B cell (primary cell): ENCODE measurements around the gene NUB1. TPM values are rescaled to one million over a fixed set of nuclear protein-coding genes. Genes with fewer than 3 reads are reported as not detected.

Source experiments
- ATAC-seq: fragments of 200-7000 bp; cut with Tn5 transposase; one replicate; pipeline ENCODE4 v1.10.0; 2021; ENCODE audit warnings: low read depth, mild to moderate bottlenecking, moderate number of reproducible peaks, moderate library complexity
- CTCF ChIA-PET: fragments of 350-600 bp; sonication (Branson Sonifier 250); formaldehyde crosslinking; loops from one replicate; lab custom pipeline; 2021; ENCODE audit warnings: antibody characterized with exemption, inconsistent platforms; lab: Charles Lee
- POLR2A ChIA-PET: fragments of 350-600 bp; sonication (Branson Sonifier 250); formaldehyde crosslinking; loops from one replicate; lab custom pipeline; 2021; ENCODE audit warnings: antibody characterized with exemption; lab: Charles Lee
- DNase-seq: peaks from one replicate; pipeline ENCODE4 v3.0.0; 2013
- H2AFZ ChIP-seq: 2 replicates; pipeline ENCODE4 v1.6.1; 2012; ENCODE audit warnings: mild to moderate bottlenecking, low read depth, low read length; ENCODE audit not compliant: insufficient read depth, poor library complexity, severe bottlenecking
- H3K27ac ChIP-seq, 2 donors: 1 replicate in 1 of 2; 2 replicates in 1 of 2; pipeline ENCODE4 v1.5.1; 2012 to 2013; ENCODE audit warnings: low read length in 2 of 2, mild to moderate bottlenecking in 2 of 2, moderate library complexity in 1 of 2
- H3K27me3 ChIP-seq, 4 experiments: fragments of 200-600 bp in 1 of 4; sonication (generic) in 1 of 4; replicated peaks in 1 of 4; 1 replicate in 2 of 4; 2 replicates in 2 of 4; pipeline versions ENCODE4 v1.6.1 to v1.7.0; 2013 to 2016; ENCODE audit warnings: low read length in 3 of 4, mild to moderate bottlenecking in 2 of 4, mixed read lengths in 1 of 4, moderate library complexity in 1 of 4; ENCODE audit not compliant: insufficient read depth in 4 of 4, control insufficient read depth in 3 of 4; ENCODE audit errors: control extremely low read depth in 1 of 4
- H3K36me3 ChIP-seq, 2 experiments: replicated peaks in 1 of 2; 1 replicate in 1 of 2; 2 replicates in 1 of 2; pipeline versions ENCODE4 v1.6.1 to v1.7.1; 2013; ENCODE audit warnings: low read length in 1 of 2; ENCODE audit not compliant: insufficient read depth in 2 of 2, control insufficient read depth in 1 of 2; ENCODE audit errors: control extremely low read depth in 1 of 2, extremely low read depth in 1 of 2
- H3K4me1 ChIP-seq, 2 donors: fragments of 200-600 bp in 1 of 2; sonication (generic) in 1 of 2; 1 replicate in 1 of 2; 2 replicates in 1 of 2; pipeline versions ENCODE4 v1.5.1 to v1.6.1; 2013 to 2017; ENCODE audit warnings: low read length in 2 of 2; ENCODE audit not compliant: control insufficient read depth in 2 of 2, insufficient read depth in 2 of 2
- H3K4me2 ChIP-seq: replicated peaks from 2 replicates; pipeline ENCODE3; 2012; ENCODE audit warnings: mild to moderate bottlenecking, low read depth, low read length; ENCODE audit not compliant: poor library complexity, severe bottlenecking
- H3K4me3 ChIP-seq, 5 experiments: fragments of 200-600 bp in 1 of 5; sonication (generic) in 1 of 5; 1 replicate in 3 of 5; 2 replicates in 2 of 5; pipeline versions ENCODE4 v1.5.1 to v1.7.0; 2011 to 2016; ENCODE audit warnings: low read length in 4 of 5, mild to moderate bottlenecking in 4 of 5, low read depth in 2 of 5, control low read depth in 1 of 5, moderate library complexity in 1 of 5; ENCODE audit not compliant: insufficient read depth in 1 of 5; ENCODE audit errors: control extremely low read depth in 1 of 5, extremely low read depth in 1 of 5
- H3K79me2 ChIP-seq: fragments of 200-600 bp; sonication (generic); one replicate; pipeline ENCODE4 v1.6.0; 2016; ENCODE audit warnings: low read length; ENCODE audit not compliant: control insufficient read depth, insufficient read depth
- H3K9ac ChIP-seq: fragments of 200-600 bp; sonication (generic); 2 replicates; pipeline ENCODE4 v1.6.1; 2017; ENCODE audit warnings: mild to moderate bottlenecking, low read length, moderate library complexity
- H3K9me3 ChIP-seq, 3 donors: one replicate each; pipeline versions ENCODE4 v1.6.1 to v1.7.1; 2013; ENCODE audit warnings: low read length in 2 of 3; ENCODE audit not compliant: control insufficient read depth in 2 of 3, insufficient read depth in 1 of 3; ENCODE audit errors: control extremely low read depth in 1 of 3
- H4K20me1 ChIP-seq: 2 replicates; pipeline ENCODE4 v1.6.0; 2012; ENCODE audit warnings: mild to moderate bottlenecking, low read length; ENCODE audit not compliant: insufficient read depth, control insufficient read depth, poor library complexity, severe bottlenecking
- H3K27ac Mint-ChIP-seq: one replicate; pipeline ENCODE4 v1.8.0; 2021; ENCODE audit warnings: mixed read lengths
- H3K27me3 Mint-ChIP-seq: one replicate; pipeline ENCODE4 v1.8.0; 2021; ENCODE audit warnings: mixed read lengths
- H3K4me1 Mint-ChIP-seq: one replicate; pipeline ENCODE4 v1.8.0; 2021; ENCODE audit warnings: mixed read lengths
- H3K4me3 Mint-ChIP-seq: one replicate; pipeline ENCODE4 v1.8.0; 2021; ENCODE audit warnings: mixed read lengths
- H3K9me3 Mint-ChIP-seq: one replicate; pipeline ENCODE4 v1.8.0; 2022; ENCODE audit warnings: mixed read lengths; ENCODE audit not compliant: insufficient read depth
- CTCF ChIP-seq: fragments of 200-600 bp; IDR thresholded peaks from one replicate; pipeline ENCODE4 v1.8.0; 2022; ENCODE audit warnings: antibody characterized with exemption, mild to moderate bottlenecking
- EZH2 ChIP-seq: IDR thresholded peaks from 2 replicates; pipeline ENCODE4 v1.6.1; 2012; ENCODE audit warnings: borderline replicate concordance, low read depth, mild to moderate bottlenecking, moderate library complexity, low read length; ENCODE audit not compliant: insufficient read depth, poor library complexity, severe bottlenecking
- WGBS: methylation state at CpG from one replicate; pipeline ENCODE4 v1.1.5; 2013; ENCODE audit warnings: missing lambda C conversion rate; ENCODE audit not compliant: insufficient coverage; 5-methylcytosine and 5-hydroxymethylcytosine counted together
- intact Hi-C: fragments of 100-400 bp; cut with micrococcal nuclease; formaldehyde crosslinking; loops from one replicate; pipeline ENCODE4 v1.10.0; 2022
- polyA plus RNA-seq: library from polyadenylated mRNA; depleted of rRNA; stranded (reverse); fragments of >200 nt; gene quantifications from 2 replicates; pipeline ENCODE4 v1.2.3, GENCODE V29; 2012
- total RNA-seq, 2 donors: library from RNA; stranded (reverse); fragments of 120-200 nt in 1 of 2; gene quantifications; 1 replicate in 1 of 2; 2 replicates in 1 of 2; pipeline versions ENCODE4 v1.2.3 to v1.2.4, GENCODE V29; 2013 to 2022

Gene NUB1
- total and polyA plus RNA-seq, 2 donors (not counting 1 experiment from before 2014, with no cell fraction given): 55.0 to 104 TPM

GRCh38 chr7:151349507-151349853 lies 7.9 kb downstream of the NUB1 start:
- Mint-ChIP-seq H3K4me3 (peak overlapping the region; percentile 89), H3K27ac (peak overlapping the region; percentile 95), H3K27me3 (no peaks in the 10 kb centered on the region), H3K4me1 (peaks cover 48% of the 10 kb centered on the region), H3K9me3 (no peaks in the 10 kb centered on the region)
- DNase-seq (no peak), ATAC-seq (peak; percentile 70)
- Histone ChIP-seq H3K9ac (peak overlapping the region; percentile 81), H3K4me1 (peaks cover 36 to 42% of the 10 kb centered on the region in 2 donors), H3K9me3 (peaks cover 0 to 4% (median 0%) of the 10 kb centered on the region in 3 donors), H3K27me3 (no peaks in the 10 kb centered on the region), H2AFZ (peak overlapping the region; percentile 68), H3K27ac (peak overlapping the region; percentile 94 to 99), H4K20me1 (peaks cover 12% of the 10 kb centered on the region), H3K36me3 (peaks cover 15 to 57% of the 10 kb centered on the region in 2 experiments), H3K79me2 (peaks cover 56% of the 10 kb centered on the region), H3K4me2 (peak overlapping the region; percentile 87), H3K4me3 (peak overlapping the region; percentile 34 to 61 (median 57))
- intact Hi-C loops: no loop called here
- POLR2A ChIA-PET: interaction anchor here (1.1 kb wide), 1 partner anchor 8 kb away, joined by 5 read pairs; the partner anchor contains the start of gene NUB1
- WGBS: 3% methylated on average over 3 of the region's 5 CpGs
- TF ChIP-seq EZH2 (no peak), CTCF (no peak)
- CTCF ChIA-PET: interaction anchor here (1.3 to 9.4 kb wide), 9 partner anchors 8 to 283 kb away, joined by 3 to 225 read pairs (median 38); partner anchors contain the start of gene NUB1

GRCh38 chr7:151351027-151351426 lies 9.4 kb downstream of the NUB1 start:
- H3K4me3 ChIP-seq: no peak overlapping the region
- H3K27ac ChIP-seq: peak overlapping the region; percentile 82 to 99
- H3K9me3 Mint-ChIP-seq: no peaks in the 10 kb centered on the region
- no peak overlapping the region for H3K9ac ChIP-seq
- H3K27me3 Mint-ChIP-seq: no peaks in the 10 kb centered on the region
- peaks cover 46% of the 10 kb centered on the region for H3K4me1 Mint-ChIP-seq
- 61% methylated on average over 5 of the region's 8 CpGs for WGBS
- POLR2A ChIA-PET: interaction anchor here (1.0 to 1.2 kb wide), 2 partner anchors 10 to 282 kb away, joined by 3 read pairs; partner anchors contain the start of gene NUB1
- TF ChIP-seq EZH2 (no peak), CTCF (no peak)
- no peak overlapping the region for H2AFZ ChIP-seq
- H3K4me1 ChIP-seq: peaks cover 36 to 41% of the 10 kb centered on the region in 2 donors
- intact Hi-C loops: loop anchor here (2.0 to 10.0 kb wide), 3 partner anchors 14 to 916 kb away; partner anchors contain the start of gene GALNT11
- no peaks in the 10 kb centered on the region for H3K27me3 ChIP-seq
- peaks cover 55% of the 10 kb centered on the region for H3K79me2 ChIP-seq
- no peaks in the 10 kb centered on the region for H3K9me3 ChIP-seq
- peaks cover 15 to 61% of the 10 kb centered on the region in 2 experiments for H3K36me3 ChIP-seq
- H3K4me3 Mint-ChIP-seq: peak overlapping the region; percentile 56
- ATAC-seq (no peak), DNase-seq (peak; percentile 47)
- peak overlapping the region; percentile 69 for H3K4me2 ChIP-seq
- peaks cover 28% of the 10 kb centered on the region for H4K20me1 ChIP-seq
- CTCF ChIA-PET: interaction anchor here (0.9 to 9.4 kb wide), 15 partner anchors 10 to 432 kb away, joined by 3 to 225 read pairs (median 4); partner anchors contain the start of gene NUB1
- peak overlapping the region; percentile 76 for H3K27ac Mint-ChIP-seq
